ENCODE results near the gene SLC30A1. TPM values are rescaled to one million over a fixed set of nuclear protein-coding genes. Genes with fewer than 3 reads are reported as not detected.

The SLC30A1 gene
- total and polyA plus RNA-seq, 9 donors = 7.4 to 23.4 (median 18.9) TPM

DNA sequence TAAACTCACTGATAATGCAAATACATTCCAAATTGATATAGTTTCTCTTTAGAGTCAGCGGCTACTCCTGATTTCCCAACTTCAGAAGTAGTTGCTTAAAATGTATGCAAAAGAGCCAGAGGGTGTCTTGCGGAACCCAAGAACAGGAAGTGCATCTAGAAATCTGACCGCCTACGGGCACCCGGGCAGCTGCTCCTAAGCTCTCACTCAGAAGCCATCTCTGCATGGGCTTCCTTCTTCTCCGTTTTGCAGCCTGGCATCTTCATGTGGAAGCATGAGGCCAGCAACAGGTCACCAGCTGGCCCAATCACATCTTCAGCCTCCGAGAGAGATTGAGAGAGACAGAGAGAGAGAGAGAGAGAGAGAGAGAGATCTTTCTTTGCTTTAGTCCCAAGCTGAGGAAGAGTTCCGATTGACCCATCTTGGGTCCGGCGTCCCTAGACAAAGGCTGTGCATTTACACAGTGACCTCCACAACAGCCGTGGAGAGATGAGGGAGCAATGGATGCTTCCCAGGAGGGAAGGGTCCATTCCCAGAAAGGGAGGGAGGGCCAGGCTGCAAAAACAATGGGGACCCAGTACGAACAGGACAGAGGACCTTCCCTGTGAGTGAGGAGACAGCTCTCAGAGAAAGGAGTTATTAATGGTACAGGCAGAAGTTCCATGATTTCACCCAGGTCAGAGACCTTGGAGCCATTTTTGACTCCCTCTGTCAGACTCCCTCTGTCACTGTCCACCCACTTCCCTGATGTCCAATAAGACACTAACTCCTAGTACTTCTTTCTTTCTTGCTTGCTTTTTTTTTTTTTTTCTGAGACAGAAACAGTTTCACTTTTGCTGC lies 28.2 kb upstream of the SLC30A1 start:
- intact Hi-C loops (cut with DNase I) = no loop called here
- DNase-seq = no peak
- 79 to 81% (median 79%) methylated on average over 12 of the region's 12 CpGs for WGBS, 3 donors
- H3K4me3 ChIP-seq = no peak overlapping the region
- TF ChIP-seq EP300 (IDR thresholded peaks at IDR 0.05) = no peak
- no peak for TF ChIP-seq POLR2A (IDR thresholded peaks at IDR 0.05)
- TF ChIP-seq, protein P1, sequence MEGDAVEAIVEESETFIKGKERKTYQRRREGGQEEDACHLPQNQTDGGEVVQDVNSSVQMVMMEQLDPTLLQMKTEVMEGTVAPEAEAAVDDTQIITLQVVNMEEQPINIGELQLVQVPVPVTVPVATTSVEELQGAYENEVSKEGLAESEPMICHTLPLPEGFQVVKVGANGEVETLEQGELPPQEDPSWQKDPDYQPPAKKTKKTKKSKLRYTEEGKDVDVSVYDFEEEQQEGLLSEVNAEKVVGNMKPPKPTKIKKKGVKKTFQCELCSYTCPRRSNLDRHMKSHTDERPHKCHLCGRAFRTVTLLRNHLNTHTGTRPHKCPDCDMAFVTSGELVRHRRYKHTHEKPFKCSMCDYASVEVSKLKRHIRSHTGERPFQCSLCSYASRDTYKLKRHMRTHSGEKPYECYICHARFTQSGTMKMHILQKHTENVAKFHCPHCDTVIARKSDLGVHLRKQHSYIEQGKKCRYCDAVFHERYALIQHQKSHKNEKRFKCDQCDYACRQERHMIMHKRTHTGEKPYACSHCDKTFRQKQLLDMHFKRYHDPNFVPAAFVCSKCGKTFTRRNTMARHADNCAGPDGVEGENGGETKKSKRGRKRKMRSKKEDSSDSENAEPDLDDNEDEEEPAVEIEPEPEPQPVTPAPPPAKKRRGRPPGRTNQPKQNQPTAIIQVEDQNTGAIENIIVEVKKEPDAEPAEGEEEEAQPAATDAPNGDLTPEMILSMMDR (IDR thresholded peaks at IDR 0.05) = no peak
- no peaks in the 10 kb centered on the region for H3K36me3 ChIP-seq
- H3K27me3 ChIP-seq = no peaks in the 10 kb centered on the region
- H3K27ac ChIP-seq = no peak overlapping the region
- no peaks in the 10 kb centered on the region for H3K9me3 ChIP-seq
- peaks cover 5% of the 10 kb centered on the region for H3K4me1 ChIP-seq (ENCODE audit: insufficient read depth)

- Histone ChIP-seq H3K27me3 (no peaks in the 10 kb centered on the region), H3K36me3 (no peaks in the 10 kb centered on the region), H3K4me3 (no peak overlapping the region), H3K4me1 (ENCODE audit: insufficient read depth) (peaks cover 4% of the 10 kb centered on the region), H3K27ac (no peak overlapping the region), H3K9me3 (no peaks in the 10 kb centered on the region)
- WGBS, 3 donors = 84 to 92% (median 92%) methylated on average over 8 of the region's 8 CpGs
- intact Hi-C loops (cut with DNase I) = no loop called here
- no peak for DNase-seq
- TF ChIP-seq EP300 (IDR thresholded peaks at IDR 0.05) = no peak
- no peak for TF ChIP-seq POLR2A (IDR thresholded peaks at IDR 0.05)
- TF ChIP-seq, protein P1 (IDR thresholded peaks at IDR 0.05) = no peak
These were observed 27.5 kb upstream of the SLC30A1 start for GRCh38 chr1:211606332-211606913.

DNA sequence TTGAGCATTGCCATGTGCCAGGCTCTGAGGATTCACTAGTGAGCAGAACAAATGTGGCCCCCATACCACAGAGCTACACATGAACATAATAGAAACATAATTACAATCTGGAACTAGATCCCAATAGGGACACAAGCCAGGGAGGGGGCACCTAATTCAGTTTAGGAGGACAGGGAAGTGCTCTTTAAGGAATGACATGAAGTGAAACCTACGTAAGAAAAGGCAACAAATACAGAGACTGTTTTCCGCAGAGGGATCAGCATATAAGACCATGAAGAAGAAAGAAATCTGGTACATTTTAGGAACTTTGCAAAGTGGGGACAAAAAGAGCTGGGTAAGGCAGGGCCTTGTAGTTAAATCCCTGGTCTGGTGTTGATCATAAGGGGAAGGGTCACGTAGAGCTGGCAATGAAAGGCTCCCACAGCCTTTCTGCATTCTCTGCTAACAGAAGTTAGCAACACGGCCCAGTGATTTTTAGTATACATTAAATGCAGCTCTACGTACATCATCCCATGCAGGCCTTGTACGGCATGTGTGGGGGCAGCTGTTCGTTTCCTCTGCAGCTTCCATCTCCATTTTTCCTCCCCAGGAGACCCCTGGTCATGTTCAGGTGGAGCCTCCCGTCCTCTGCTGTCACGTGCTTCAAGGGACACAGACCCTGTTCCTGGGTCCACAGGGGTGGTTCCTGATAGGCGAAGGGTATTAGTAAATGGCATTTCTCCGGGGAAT lies 26.8 kb upstream of the SLC30A1 start:
- no peaks in the 10 kb centered on the region for H3K36me3 ChIP-seq
- DNase-seq = no peak
- H3K27ac ChIP-seq = no peak overlapping the region
- 94 to 95% (median 94%) methylated on average over 11 of the region's 11 CpGs for WGBS, 3 donors
- H3K4me1 ChIP-seq (ENCODE audit: insufficient read depth) = peaks cover 4% of the 10 kb centered on the region
- no peak for TF ChIP-seq POLR2A (IDR thresholded peaks at IDR 0.05)
- TF ChIP-seq, protein P1 (IDR thresholded peaks at IDR 0.05) = no peak
- no peak for TF ChIP-seq EP300 (IDR thresholded peaks at IDR 0.05)
- intact Hi-C loops (cut with DNase I) = no loop called here
- no peaks in the 10 kb centered on the region for H3K27me3 ChIP-seq
- H3K4me3 ChIP-seq = no peak overlapping the region
- H3K9me3 ChIP-seq = no peaks in the 10 kb centered on the region

DNA sequence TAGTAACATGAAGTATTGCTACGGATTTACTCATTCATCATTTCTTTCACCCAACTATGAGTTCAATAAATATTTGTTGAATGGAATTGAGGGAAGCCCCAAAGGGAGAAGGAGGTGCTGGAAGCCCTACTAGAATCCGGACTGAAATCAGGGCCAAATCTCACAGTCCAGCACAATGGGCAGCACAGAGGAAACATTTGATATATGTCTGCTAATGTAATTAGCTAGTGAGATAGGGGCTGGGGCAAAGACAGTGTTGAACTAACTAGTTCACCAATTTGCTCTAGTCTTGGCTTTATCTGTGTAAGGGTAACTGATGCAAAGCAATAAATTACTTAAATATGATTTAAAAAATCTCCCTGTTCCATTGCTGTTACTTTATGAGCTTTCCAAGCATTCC lies 26.1 kb upstream of the SLC30A1 start:
- H3K4me1 ChIP-seq (ENCODE audit: insufficient read depth) = peaks cover 4% of the 10 kb centered on the region

More for the DNA sequence above, 26.1 kb upstream of the SLC30A1 start:
- WGBS, 3 donors = 75 to 88% (median 85%) methylated on average over 2 of the region's 2 CpGs
- no peak for DNase-seq
- no peak overlapping the region for H3K27ac ChIP-seq
- TF ChIP-seq, protein P1 (IDR thresholded peaks at IDR 0.05) = no peak
- no peaks in the 10 kb centered on the region for H3K9me3 ChIP-seq
- no peaks in the 10 kb centered on the region for H3K36me3 ChIP-seq
- H3K27me3 ChIP-seq = no peaks in the 10 kb centered on the region
- intact Hi-C loops (cut with DNase I) = no loop called here
- no peak overlapping the region for H3K4me3 ChIP-seq

Data from ovary (tissue), 9 donors.